Right lobe of liver (tissue), 4 donors: Measurements from ENCODE around the gene HIF1A.

ENCODE experiments used
- POLR2A ChIP-seq: fragments of 450-650 bp; IDR thresholded peaks from one replicate; pipeline ENCODE4 v1.6.1; 2017; ENCODE audit warnings: antibody characterized with exemption, mild to moderate bottlenecking
- TF ChIP-seq, protein P1 (sequence below), 4 donors: fragments of 200-600 bp in 3 of 4; fragments of 450-650 bp in 1 of 4; IDR thresholded peaks; one replicate each; pipeline versions ENCODE4 v1.5.1 to v1.8.0; 2016 to 2022; ENCODE audit warnings: antibody characterized with exemption in 4 of 4, mild to moderate bottlenecking in 2 of 4
- donor health status: DM: no; HTN: no; CAD: no.
- donor health status: DM: no; HTN: no; CAD: no.
- donor health status: DM: no; HTN: yes; CAD: no.

DNA sequence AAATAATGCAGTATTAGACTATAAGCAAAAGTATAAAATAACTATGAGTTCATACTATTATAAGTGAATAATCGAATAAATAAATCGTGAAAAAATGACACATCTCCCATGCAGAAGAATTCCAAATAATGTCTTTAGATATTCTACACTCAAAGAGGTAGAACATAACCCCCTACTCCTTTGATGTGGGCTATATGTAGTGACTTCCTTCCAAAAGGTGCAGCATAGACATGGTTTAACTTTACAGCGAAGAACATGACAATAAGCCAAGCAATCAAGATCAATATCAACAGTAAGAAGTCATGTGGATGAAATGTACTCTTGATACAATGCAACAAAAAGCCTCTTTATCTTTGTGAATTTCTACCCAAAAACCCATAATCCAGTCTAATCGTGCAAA, 46.0 kb upstream of the HIF1A start:
- TF ChIP-seq, protein P1, sequence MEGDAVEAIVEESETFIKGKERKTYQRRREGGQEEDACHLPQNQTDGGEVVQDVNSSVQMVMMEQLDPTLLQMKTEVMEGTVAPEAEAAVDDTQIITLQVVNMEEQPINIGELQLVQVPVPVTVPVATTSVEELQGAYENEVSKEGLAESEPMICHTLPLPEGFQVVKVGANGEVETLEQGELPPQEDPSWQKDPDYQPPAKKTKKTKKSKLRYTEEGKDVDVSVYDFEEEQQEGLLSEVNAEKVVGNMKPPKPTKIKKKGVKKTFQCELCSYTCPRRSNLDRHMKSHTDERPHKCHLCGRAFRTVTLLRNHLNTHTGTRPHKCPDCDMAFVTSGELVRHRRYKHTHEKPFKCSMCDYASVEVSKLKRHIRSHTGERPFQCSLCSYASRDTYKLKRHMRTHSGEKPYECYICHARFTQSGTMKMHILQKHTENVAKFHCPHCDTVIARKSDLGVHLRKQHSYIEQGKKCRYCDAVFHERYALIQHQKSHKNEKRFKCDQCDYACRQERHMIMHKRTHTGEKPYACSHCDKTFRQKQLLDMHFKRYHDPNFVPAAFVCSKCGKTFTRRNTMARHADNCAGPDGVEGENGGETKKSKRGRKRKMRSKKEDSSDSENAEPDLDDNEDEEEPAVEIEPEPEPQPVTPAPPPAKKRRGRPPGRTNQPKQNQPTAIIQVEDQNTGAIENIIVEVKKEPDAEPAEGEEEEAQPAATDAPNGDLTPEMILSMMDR (IDR thresholded peaks at IDR 0.05): no peak
- no peak for TF ChIP-seq POLR2A
